GM18517 (cell line): ENCODE results near the gene EML3.
"Not testable (repeated sequence)": the region's sequence is repeated elsewhere in the genome, so short reads cannot be mapped to it uniquely, and the experiment has no call there.

Experiments used
- ATAC-seq: cut with Tn5 transposase; IDR thresholded peaks from one replicate; pipeline ENCODE4 v1.9.1; 2021; ENCODE audit warnings: mild to moderate bottlenecking, moderate library complexity; ENCODE audit not compliant: unreplicated experiment

Gene EML3

GRCh38 chr11:62599901-62600300 is 12.7 kb downstream of the EML3 start:
- ATAC-seq, result no peak

DNA sequence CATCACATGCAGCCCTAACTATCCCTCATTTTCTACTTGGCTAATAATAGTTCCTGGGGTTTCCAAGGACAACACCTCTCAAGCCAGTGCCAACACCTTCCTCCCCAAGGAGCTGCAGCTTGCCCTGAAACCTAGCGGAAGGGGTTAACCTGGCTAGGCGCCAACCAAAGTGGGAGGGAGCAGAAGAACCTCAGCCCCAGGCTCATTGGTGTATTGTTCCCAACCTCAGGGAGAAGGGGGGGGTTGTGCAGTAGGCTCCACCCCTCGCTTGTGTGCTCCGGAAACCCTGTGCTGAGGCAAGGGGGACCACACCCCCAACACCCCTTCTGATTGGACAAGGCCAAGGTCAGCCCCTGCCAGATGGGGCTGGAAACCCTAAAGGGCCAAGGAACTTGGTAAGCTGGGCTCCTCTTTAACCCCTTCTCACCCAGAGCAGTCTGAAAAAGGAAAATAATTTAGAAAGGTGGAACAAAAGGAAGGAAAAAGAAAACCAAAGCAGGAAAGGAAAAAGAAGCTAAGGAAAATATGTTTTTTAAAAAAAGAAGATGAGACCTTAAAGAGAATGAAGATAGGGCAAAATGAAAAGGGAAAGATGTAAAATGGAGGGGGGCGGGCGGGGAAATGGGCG is 13.4 kb downstream of the EML3 start:
- ATAC-seq, result peak; percentile 41

- ATAC-seq, result no peak
Observed at GRCh38 chr11:62595124-62595523, 17.5 kb downstream of the EML3 start.

DNA sequence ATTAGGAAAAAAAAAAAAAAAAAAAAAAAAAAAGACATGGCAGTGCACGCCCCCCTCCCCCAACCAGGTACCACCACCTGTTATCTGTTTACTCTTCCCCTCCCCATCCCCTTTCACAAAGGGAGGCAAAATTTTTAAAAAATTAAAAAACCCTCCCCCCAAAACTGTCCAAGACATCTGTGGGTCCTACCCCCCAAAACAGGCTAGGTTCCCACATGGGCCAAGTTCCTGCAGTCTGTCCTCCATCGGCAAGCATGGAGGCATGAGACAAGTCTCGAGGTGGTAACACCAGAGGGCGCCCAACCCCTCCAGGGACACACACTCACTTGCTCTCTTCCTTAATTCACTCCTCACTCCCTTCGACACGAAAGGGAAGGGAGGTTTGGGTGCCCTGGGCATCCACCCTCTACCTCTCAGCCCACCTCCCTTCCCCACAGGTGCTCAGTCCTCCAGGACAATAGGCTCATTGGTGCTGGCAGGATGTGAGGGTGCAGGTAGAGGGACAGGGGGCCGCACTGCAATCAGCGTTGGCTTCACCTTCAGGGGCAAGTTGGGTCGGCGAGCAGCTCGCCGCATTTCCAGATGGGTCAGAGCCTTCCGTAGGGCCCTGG is 19.0 kb downstream of the EML3 start:
- ATAC-seq, result no peak

- no peak for ATAC-seq
Observed at GRCh38 chr11:62592989-62593421, 19.6 kb downstream of the EML3 start.

GRCh38 chr11:62592146-62592815 is 20.3 kb downstream of the EML3 start:
- ATAC-seq, result no peak

GRCh38 chr11:62591448-62592145 is 21.0 kb downstream of the EML3 start, which contains the start of gene TUT1:
TUT1 (minus strand) TSS chr11:62591523; CDS start chr11:62591485, 38 bp downstream.
- peak; percentile 79 for ATAC-seq

GRCh38 chr11:62588966-62589637 is 23.5 kb downstream of the EML3 start:
- ATAC-seq, result no peak

DNA sequence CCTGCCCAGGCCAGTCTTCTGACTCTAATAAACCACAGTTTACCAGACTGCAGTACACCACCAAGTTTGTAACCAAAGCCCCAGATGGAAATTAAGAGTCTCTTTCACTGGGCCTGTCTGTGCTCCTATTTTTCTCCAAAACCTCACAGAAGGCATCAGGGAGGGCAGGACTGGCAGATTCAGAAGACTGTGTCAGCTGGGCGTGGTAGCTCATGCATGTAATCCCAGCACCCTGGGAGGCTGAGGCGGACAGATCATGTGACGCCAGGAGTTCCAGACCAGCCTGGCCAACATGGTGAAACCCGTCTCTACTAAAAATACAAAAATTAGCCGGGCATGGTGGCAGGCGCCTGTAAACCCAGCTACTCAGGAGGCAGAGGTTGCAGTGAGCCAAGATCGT is 27.2 kb downstream of the EML3 start:
- not testable (repeated sequence) for ATAC-seq

- not testable (repeated sequence) for ATAC-seq
Observed at GRCh38 chr11:62581735-62582134, 30.8 kb downstream of the EML3 start.

GRCh38 chr11:62580959-62581715 is 31.4 kb downstream of the EML3 start:
- no peak for ATAC-seq

- ATAC-seq, result no peak
Observed at GRCh38 chr11:62579252-62579651, 33.3 kb downstream of the EML3 start.

DNA sequence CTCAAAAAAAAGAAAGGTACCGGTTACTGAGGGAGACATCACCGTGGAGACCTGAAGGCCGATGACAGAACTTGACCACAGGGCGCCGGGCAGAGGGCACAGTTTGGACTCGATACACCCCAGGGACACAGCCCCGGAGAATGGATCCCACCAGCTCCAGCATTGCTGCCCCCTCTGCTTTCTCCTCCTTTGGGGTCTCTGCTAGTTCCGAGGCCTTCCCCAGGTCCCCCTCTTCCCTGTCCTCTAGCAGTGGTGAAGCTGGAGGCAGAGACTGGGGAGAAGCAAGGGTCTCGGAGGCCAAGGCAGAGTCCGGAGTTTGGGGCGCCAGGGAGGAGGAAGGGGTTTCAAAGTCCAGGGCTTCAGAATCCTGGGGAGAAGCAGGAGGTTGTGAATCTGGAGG is 34.0 kb downstream of the EML3 start:
- ATAC-seq, result no peak

DNA sequence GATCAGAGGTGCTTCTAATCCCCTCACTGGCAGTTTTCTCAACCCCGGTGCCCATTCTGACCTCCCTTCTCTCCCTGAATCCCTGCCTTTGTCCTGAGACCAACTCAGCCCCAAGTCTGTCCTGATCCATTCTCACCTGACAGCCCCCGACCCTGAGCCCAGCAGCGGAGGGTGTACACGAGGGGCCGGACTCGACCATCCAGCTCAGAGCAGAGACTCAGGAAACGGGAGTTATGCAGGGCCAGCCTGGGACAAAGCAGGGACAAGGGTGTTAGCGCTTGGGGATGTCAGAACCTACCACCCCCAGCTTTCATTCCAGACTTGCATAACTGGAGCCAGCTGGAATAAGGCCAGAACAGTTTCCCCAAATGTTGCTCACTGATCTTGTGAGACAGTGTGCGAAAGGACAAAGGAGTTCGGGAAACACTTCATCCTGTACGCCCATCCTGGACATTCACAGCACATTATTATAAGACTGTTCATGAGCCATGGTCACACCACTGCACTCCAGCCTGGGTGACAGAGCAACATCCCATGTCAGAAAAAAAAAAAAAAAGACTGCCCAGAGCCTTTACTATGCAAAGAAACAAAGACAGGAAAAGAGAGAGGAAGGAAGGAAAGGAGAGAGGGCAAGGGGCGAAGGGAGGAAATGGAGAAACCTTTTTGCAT is 35.4 kb downstream of the EML3 start:
- no peak for ATAC-seq

- no peak for ATAC-seq
Observed at GRCh38 chr11:62575837-62576236, 36.7 kb downstream of the EML3 start.

GRCh38 chr11:62575156-62575555 is 37.4 kb downstream of the EML3 start:
- ATAC-seq, result no peak

GRCh38 chr11:62574363-62575071 is 38.1 kb downstream of the EML3 start:
- ATAC-seq, result peak; percentile 6

DNA sequence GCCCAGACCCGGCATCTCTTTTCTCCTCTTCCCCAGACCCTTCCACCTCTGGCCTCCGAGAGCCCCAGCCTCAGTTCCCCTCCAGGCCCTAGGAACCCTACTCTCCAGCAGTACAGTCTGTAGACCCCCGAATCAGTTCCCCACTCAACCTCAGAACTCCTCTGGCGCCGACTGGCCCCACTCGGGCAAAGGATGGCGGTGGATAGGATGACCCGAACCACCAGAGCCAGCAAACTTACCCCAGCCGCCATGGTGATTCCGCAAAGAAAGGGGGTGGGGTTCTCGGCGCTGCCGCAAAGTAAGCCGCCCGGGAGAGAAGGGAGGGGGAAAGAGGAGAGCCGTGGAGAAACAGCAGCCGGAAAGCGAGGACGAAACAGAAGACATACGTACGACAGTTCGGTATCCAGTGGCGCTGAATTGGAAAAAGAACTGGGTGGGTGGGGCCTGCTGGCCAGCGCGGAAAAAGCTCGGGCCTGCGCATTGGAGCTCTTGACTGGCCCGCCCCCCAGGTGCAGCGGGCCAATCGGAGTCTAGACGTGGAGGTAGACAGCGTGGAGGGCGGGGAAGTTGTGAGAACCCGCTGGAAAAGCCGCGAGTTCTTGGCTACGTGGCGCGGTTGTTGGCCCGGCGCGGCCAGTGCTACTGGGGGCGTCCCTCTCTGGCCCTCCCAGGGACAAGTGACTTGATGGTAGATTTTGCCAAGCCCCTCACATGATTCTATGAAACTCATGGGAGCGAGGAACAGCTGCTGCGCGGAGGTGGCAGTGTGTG is 38.8 kb downstream of the EML3 start, which contains the start of gene EEF1G:
Gene EEF1G, minus strand, starts transcription at position 300 of the 771 bp plus-strand sequence. Its CDS starts 49 bp downstream, at position 251.
- peak; percentile 89 for ATAC-seq
